Activated CD8-positive, alpha-beta memory T cell treated with anti-CD3 and anti-CD28 coated beads for 1 hour (primary cell): ENCODE results near the gene RAB39A.
A peak's percentile ranks its signal among the peaks of the same experiment; 100 is the strongest.
"Not testable (repeated sequence)": the region's sequence is repeated elsewhere in the genome, so short reads cannot be mapped to it uniquely, and the experiment has no call there.

Experiments used
- DNase-seq, 2 donors: peaks; one replicate each; pipeline ENCODE4 v3.0.0-alpha.2; 2020; ENCODE audit warnings: low read depth in 1 of 2; ENCODE audit errors: extremely low read depth in 1 of 2

The RAB39A gene

GRCh38 chr11:107928046-107928766 is at the start of gene RAB39A:
Gene RAB39A (plus strand): TSS chr11:107928448. CDS start chr11:107928569, 121 bp downstream.
- peak in 1 of 2 donors; percentile 30 for DNase-seq

- DNase-seq: not testable (repeated sequence)
Measured at GRCh38 chr11:107881471-107881870, 46.8 kb upstream of the RAB39A start.

GRCh38 chr11:107882095-107882820 is 46.0 kb upstream of the RAB39A start:
- no peak for DNase-seq

GRCh38 chr11:107898270-107898669 is 30.0 kb upstream of the RAB39A start:
- DNase-seq: no peak

GRCh38 chr11:107908211-107908610 is 20.0 kb upstream of the RAB39A start:
- no peak for DNase-seq

GRCh38 chr11:107912415-107912814 is 15.8 kb upstream of the RAB39A start:
- DNase-seq: not testable (repeated sequence)

- DNase-seq: no peak
Measured at GRCh38 chr11:107915229-107915628, 13.0 kb upstream of the RAB39A start.

- DNase-seq: peak in 1 of 2 donors; percentile 14
Measured at GRCh38 chr11:107916671-107917241, 11.5 kb upstream of the RAB39A start.

- no peak for DNase-seq
Measured at GRCh38 chr11:107921997-107922396, 6.3 kb upstream of the RAB39A start.

- DNase-seq: not testable (repeated sequence)
Measured at GRCh38 chr11:107923519-107923918, 4.7 kb upstream of the RAB39A start.

GRCh38 chr11:107924306-107924705 is 3.9 kb upstream of the RAB39A start:
- no peak for DNase-seq

GRCh38 chr11:107927559-107927958 is 689 bp upstream of the RAB39A start:
- DNase-seq: no peak

- no peak for DNase-seq
Measured at GRCh38 chr11:107928767-107929507, 689 bp downstream of the RAB39A start.

GRCh38 chr11:107929611-107930200 is 1.5 kb downstream of the RAB39A start:
- DNase-seq: no peak

- no peak for DNase-seq
Measured at GRCh38 chr11:107931206-107931605, 3.0 kb downstream of the RAB39A start.

- no peak for DNase-seq
Measured at GRCh38 chr11:107947904-107948303, 19.7 kb downstream of the RAB39A start.

- DNase-seq: not testable (repeated sequence)
Measured at GRCh38 chr11:107948328-107948727, 20.1 kb downstream of the RAB39A start.

- no peak for DNase-seq
Measured at GRCh38 chr11:107951155-107951554, 22.9 kb downstream of the RAB39A start.

GRCh38 chr11:107953446-107953845 is 25.2 kb downstream of the RAB39A start:
- DNase-seq: no peak

- no peak for DNase-seq
Measured at GRCh38 chr11:107956543-107956942, 28.3 kb downstream of the RAB39A start.

- no peak for DNase-seq
Measured at GRCh38 chr11:107957109-107957588, 28.9 kb downstream of the RAB39A start.
